Measurements from ENCODE around the gene SLCO1C1.
"Not testable (repeated sequence)": the region's sequence is repeated elsewhere in the genome, so short reads cannot be mapped to it uniquely, and the experiment has no call there.

GRCh38 chr12:20783796-20784357 is 88.7 kb downstream of the SLCO1C1 start:
- TF ChIP-seq, protein P1, sequence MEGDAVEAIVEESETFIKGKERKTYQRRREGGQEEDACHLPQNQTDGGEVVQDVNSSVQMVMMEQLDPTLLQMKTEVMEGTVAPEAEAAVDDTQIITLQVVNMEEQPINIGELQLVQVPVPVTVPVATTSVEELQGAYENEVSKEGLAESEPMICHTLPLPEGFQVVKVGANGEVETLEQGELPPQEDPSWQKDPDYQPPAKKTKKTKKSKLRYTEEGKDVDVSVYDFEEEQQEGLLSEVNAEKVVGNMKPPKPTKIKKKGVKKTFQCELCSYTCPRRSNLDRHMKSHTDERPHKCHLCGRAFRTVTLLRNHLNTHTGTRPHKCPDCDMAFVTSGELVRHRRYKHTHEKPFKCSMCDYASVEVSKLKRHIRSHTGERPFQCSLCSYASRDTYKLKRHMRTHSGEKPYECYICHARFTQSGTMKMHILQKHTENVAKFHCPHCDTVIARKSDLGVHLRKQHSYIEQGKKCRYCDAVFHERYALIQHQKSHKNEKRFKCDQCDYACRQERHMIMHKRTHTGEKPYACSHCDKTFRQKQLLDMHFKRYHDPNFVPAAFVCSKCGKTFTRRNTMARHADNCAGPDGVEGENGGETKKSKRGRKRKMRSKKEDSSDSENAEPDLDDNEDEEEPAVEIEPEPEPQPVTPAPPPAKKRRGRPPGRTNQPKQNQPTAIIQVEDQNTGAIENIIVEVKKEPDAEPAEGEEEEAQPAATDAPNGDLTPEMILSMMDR (conservative IDR thresholded peaks at IDR 0.05 in 1 of 2, IDR thresholded peaks at IDR 0.05 in 1 of 2; ENCODE audit: extremely low read depth in 1 of 2, insufficient read depth in 1 of 2, low read depth in 1 of 2, low read length in 2 of 2) = not testable (repeated sequence)
- not testable (repeated sequence) for TF ChIP-seq EZH2 (IDR thresholded peaks at IDR 0.05; ENCODE audit: borderline replicate concordance, low read length)

All from mammary epithelial cell (primary cell).